HepG2 (cell line): ENCODE results near the gene SLC19A1. TPM values are rescaled to one million over a fixed set of nuclear protein-coding genes. Genes with fewer than 3 reads are reported as not detected.

Experiments
- ATAC-seq: fragments of 200-7000 bp; cut with Tn5 transposase; 3 replicates; pipeline ENCODE4 v1.9.1; 2020; ENCODE audit warnings: mild to moderate bottlenecking, moderate library complexity
- BruUV-seq: library from RNA; stranded (reverse); fragments of 400-500 nt; replicated peaks from 2 replicates; lab custom pipeline; 2021; lab: Mats Ljungman, UMichigan
- CTCF ChIA-PET: fragments of 300-600 bp; formaldehyde crosslinking; extraction: SDS; loops from one replicate; lab custom pipeline; 2021; ENCODE audit warnings: low total read pairs, inconsistent platforms, low intra/inter-chr PET ratio; lab: Yijun Ruan, JAX
- POLR2A ChIA-PET: fragments of 350-600 bp; sonication (Branson Sonifier 250); formaldehyde crosslinking; loops from one replicate; lab custom pipeline; 2020; ENCODE audit warnings: antibody characterized with exemption, inconsistent platforms; lab: Yijun Ruan, JAX
- DNase-seq: peaks from one replicate; pipeline ENCODE4 v3.0.0-alpha.2; 2015; ENCODE audit warnings: low spot score
- FAIRE-seq: peaks from 3 replicates; lab custom pipeline; 2011; peaks lifted over from hg19 to GRCh38; lab: Jason Lieb, UNC
- H2AFZ ChIP-seq: one replicate; pipeline ENCODE4 v1.6.1; 2011; ENCODE audit warnings: low read length, inconsistent platforms
- H3K27ac ChIP-seq: fragments of 300-600 bp; 3 replicates; pipeline ENCODE4 v1.8.0; 2011; ENCODE audit warnings: mixed run types, mild to moderate bottlenecking, mixed read lengths, low read length, inconsistent platforms; ENCODE audit not compliant: insufficient read depth; ENCODE audit errors: extremely low read length
- H3K27me3 ChIP-seq, 2 experiments: fragments of 200-600 bp in 1 of 2; 2 replicates in 1 of 2; 3 replicates in 1 of 2; pipeline versions ENCODE4 v1.6.0 to v1.8.0; 2011; ENCODE audit warnings: low read length in 2 of 2, mild to moderate bottlenecking in 2 of 2, moderate library complexity in 2 of 2, inconsistent platforms in 1 of 2; ENCODE audit not compliant: insufficient read depth in 2 of 2, control insufficient read depth in 1 of 2
- H3K36me3 ChIP-seq, 2 experiments: fragments of 200-600 bp in 1 of 2; replicated peaks in 1 of 2; 2 replicates in 1 of 2; 3 replicates in 1 of 2; pipeline versions ENCODE4 v1.5.1 to v1.8.0; 2011; ENCODE audit warnings: low read length in 2 of 2, inconsistent platforms in 1 of 2; ENCODE audit not compliant: insufficient read depth in 2 of 2, control insufficient read depth in 1 of 2
- H3K4me1 ChIP-seq: 2 replicates; pipeline ENCODE4 v1.5.1; 2012; ENCODE audit warnings: low read length, inconsistent platforms; ENCODE audit not compliant: insufficient read depth
- H3K4me2 ChIP-seq: 2 replicates; pipeline ENCODE4 v1.6.0; 2011; ENCODE audit warnings: low read depth, low read length, inconsistent platforms
- H3K4me3 ChIP-seq, 3 experiments: fragments of 200-600 bp in 1 of 3; sonication (generic), shearing (Covaris generic) in 1 of 3; replicated peaks in 1 of 3; 2 replicates each; pipeline ENCODE4 v1.5.1; 2011 to 2016; ENCODE audit warnings: low read length in 3 of 3, inconsistent platforms in 2 of 3, low read depth in 2 of 3, mild to moderate bottlenecking in 2 of 3, control low read depth in 1 of 3, mixed read lengths in 1 of 3; ENCODE audit not compliant: insufficient read depth in 1 of 3
- H3K79me2 ChIP-seq: one replicate; pipeline ENCODE4 v1.6.1; 2011; ENCODE audit warnings: low read length, inconsistent platforms; ENCODE audit not compliant: insufficient read depth
- H3K9ac ChIP-seq: 2 replicates; pipeline ENCODE4 v1.6.0; 2011; ENCODE audit warnings: mild to moderate bottlenecking, low read depth, low read length, inconsistent platforms; ENCODE audit not compliant: insufficient read depth
- H3K9me3 ChIP-seq: 2 replicates; pipeline ENCODE4 v1.5.1; 2012; ENCODE audit warnings: mild to moderate bottlenecking, low read length
- H4K20me1 ChIP-seq: 2 replicates; pipeline ENCODE4 v1.6.0; 2011; ENCODE audit warnings: inconsistent platforms, mild to moderate bottlenecking, low read length, moderate library complexity; ENCODE audit not compliant: insufficient read depth
- DNMT3B ChIP-seq: conservative IDR thresholded peaks from 2 replicates; pipeline ENCODE4 v1.6.1; 2016; ENCODE audit warnings: missing biosample characterization, control low read depth
- WGBS: methylation state at CpG from one replicate; pipeline ENCODE4 v1.1.6; 2017; ENCODE audit warnings: low lambda C conversion rate; 5-methylcytosine and 5-hydroxymethylcytosine counted together
- in situ Hi-C: cut with HindIII; loops from 2 replicates; pipeline ENCODE4 v1.10.0; 2017; ENCODE audit warnings: low pct_unique_long_range_greater_than_20kb; ENCODE audit not compliant: extremely low pct_ligation_motif_present
- intact Hi-C: fragments of 100-400 bp; cut with micrococcal nuclease; formaldehyde crosslinking; loops from one replicate; pipeline ENCODE4 v1.10.0; 2022; ENCODE audit not compliant: unreplicated experiment
- polyA plus RNA-seq, 8 experiments: library from polyadenylated mRNA; depleted of rRNA in 3 of 8; stranded (reverse) in 7 of 8; unstranded in 1 of 8; fragments of >200 nt; fragmentation: Illumina TruSeq in 4 of 8; extraction: Trizol in 4 of 8; gene quantifications; 2 replicates each; pipeline versions ENCODE4 v1.2.1 to v1.2.3, GENCODE V29; 2011 to 2016; ENCODE audit warnings: low read depth in 4 of 8, missing spikeins in 1 of 8, mixed read lengths in 1 of 8; ENCODE audit not compliant: insufficient read depth in 1 of 8
- total RNA-seq, 5 experiments: library from RNA; depleted of rRNA; stranded (reverse); fragments of >200 nt; fragmentation: Illumina TruSeq; extraction: Trizol; gene quantifications; 2 replicates each; pipeline ENCODE4 v1.2.3, GENCODE V29; 2016; ENCODE audit warnings: low read depth in 1 of 5
- TF ChIP-seq, protein P1 (sequence below): sonication (generic); formaldehyde crosslinking; IDR thresholded peaks from 2 replicates; pipeline ENCODE4 v1.5.1; 2020; ENCODE audit warnings: mild to moderate bottlenecking, missing genetic modification reagents, moderate library complexity

The SLC19A1 gene
- total and polyA plus RNA-seq, 2 of the 13 experiments (the other 11 are each of a cell fraction or from before 2014, with no cell fraction given) = 21.8 to 23.0 TPM

DNA sequence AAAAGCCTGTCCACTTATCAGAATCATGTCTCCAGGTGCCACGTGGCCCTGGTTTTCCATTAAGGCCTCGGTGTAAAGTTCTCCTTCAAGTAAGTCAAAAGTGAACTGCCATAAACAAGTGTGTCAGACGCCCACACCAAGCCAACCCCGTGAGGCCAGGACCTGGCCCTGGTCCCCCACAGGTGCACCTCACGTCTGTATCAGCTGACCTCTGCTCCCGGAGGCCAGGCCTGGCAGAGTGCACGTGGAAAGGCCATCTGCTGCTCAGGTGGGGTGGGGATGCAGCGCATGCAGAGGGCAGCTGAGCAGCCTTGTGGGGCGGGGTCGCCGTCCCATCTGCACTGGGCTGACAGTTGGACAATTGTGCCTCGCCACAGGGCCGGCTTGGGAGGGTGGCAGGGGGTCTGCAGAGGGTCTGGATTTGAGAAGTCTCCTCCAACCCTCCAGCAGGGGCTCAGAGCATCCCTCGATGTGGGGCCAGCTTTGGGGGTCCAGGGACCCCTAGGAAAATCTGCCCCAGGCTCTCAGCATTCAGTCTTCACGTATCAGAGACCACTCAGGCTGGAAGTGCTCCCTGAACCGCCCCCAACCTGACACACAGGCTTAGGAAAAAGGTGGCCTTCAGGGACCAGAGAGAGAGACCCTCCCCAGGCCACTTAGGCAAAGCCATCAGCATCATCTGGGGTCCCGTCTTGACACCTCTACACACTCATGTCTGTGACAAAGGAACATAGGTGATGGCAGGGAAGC, 3.0 kb downstream of the SLC19A1 start:
- no TSS peak for BruUV-seq
- in situ Hi-C loops = no loop called here
- no peak for FAIRE-seq
- Histone ChIP-seq H3K36me3 (peaks cover 5 to 25% of the 10 kb centered on the region in 2 experiments; a peak in 3 of 5 replicates), H3K9ac (no peak overlapping the region), H3K4me2 (no peak overlapping the region), H3K4me3 (no peak overlapping the region), H2AFZ (no peak overlapping the region), H3K4me1 (peaks cover 47% of the 10 kb centered on the region), H3K79me2 (peaks cover 39% of the 10 kb centered on the region), H3K27ac (no peak overlapping the region), H3K9me3 (no peaks in the 10 kb centered on the region)
- CTCF ChIA-PET = no interaction called here
- no peak for ATAC-seq
- POLR2A ChIA-PET = no interaction called here
- no peak for DNase-seq
- intact Hi-C loops = no loop called here
- 89% methylated on average over 12 of the region's 17 CpGs for WGBS
- TF ChIP-seq, protein P1, sequence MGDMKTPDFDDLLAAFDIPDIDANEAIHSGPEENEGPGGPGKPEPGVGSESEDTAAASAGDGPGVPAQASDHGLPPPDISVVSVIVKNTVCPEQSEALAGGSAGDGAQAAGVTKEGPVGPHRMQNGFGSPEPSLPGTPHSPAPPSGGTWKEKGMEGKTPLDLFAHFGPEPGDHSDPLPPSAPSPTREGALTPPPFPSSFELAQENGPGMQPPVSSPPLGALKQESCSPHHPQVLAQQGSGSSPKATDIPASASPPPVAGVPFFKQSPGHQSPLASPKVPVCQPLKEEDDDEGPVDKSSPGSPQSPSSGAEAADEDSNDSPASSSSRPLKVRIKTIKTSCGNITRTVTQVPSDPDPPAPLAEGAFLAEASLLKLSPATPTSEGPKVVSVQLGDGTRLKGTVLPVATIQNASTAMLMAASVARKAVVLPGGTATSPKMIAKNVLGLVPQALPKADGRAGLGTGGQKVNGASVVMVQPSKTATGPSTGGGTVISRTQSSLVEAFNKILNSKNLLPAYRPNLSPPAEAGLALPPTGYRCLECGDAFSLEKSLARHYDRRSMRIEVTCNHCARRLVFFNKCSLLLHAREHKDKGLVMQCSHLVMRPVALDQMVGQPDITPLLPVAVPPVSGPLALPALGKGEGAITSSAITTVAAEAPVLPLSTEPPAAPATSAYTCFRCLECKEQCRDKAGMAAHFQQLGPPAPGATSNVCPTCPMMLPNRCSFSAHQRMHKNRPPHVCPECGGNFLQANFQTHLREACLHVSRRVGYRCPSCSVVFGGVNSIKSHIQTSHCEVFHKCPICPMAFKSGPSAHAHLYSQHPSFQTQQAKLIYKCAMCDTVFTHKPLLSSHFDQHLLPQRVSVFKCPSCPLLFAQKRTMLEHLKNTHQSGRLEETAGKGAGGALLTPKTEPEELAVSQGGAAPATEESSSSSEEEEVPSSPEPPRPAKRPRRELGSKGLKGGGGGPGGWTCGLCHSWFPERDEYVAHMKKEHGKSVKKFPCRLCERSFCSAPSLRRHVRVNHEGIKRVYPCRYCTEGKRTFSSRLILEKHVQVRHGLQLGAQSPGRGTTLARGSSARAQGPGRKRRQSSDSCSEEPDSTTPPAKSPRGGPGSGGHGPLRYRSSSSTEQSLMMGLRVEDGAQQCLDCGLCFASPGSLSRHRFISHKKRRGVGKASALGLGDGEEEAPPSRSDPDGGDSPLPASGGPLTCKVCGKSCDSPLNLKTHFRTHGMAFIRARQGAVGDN (CRISPR knock-in tag) = peak; percentile 52
- no peak for TF ChIP-seq DNMT3B
- TF ChIP-seq, all 625 proteins: peak for 1
- Histone ChIP-seq H3K27me3 (peaks cover 0 to 7% of the 10 kb centered on the region in 2 experiments; a peak in 2 of 5 replicates), H4K20me1 (no peaks in the 10 kb centered on the region)
